Upper lobe of right lung (tissue), 1 donor: Measurements from ENCODE around the gene AZIN2. TPM values are rescaled to one million over a fixed set of nuclear protein-coding genes. Genes with fewer than 3 reads are reported as not detected.

Experiments
- ATAC-seq: fragments of 200-7000 bp; cut with Tn5 transposase; one replicate; pipeline ENCODE4 v1.9.1; 2020; ENCODE audit warnings: mild to moderate bottlenecking, moderate library complexity
- DNase-seq: peaks from one replicate; pipeline ENCODE4 v3.0.0-alpha.2; 2020
- H3K27ac ChIP-seq: fragments of 200-600 bp; one replicate; pipeline ENCODE4 v1.8.0; 2022
- H3K27me3 ChIP-seq: fragments of 200-600 bp; one replicate; pipeline ENCODE4 v1.8.0; 2022; ENCODE audit warnings: mild to moderate bottlenecking
- H3K36me3 ChIP-seq: fragments of 200-600 bp; one replicate; pipeline ENCODE4 v1.8.0; 2022
- H3K4me1 ChIP-seq: fragments of 200-600 bp; one replicate; pipeline ENCODE4 v1.8.0; 2022
- H3K4me3 ChIP-seq: fragments of 200-600 bp; one replicate; pipeline ENCODE4 v1.8.0; 2022; ENCODE audit warnings: mild to moderate bottlenecking
- H3K9me3 ChIP-seq: fragments of 200-600 bp; one replicate; pipeline ENCODE4 v1.8.0; 2022
- CTCF ChIP-seq: fragments of 200-600 bp; IDR thresholded peaks from one replicate; pipeline ENCODE4 v1.8.0; 2022; ENCODE audit warnings: antibody characterized with exemption
- intact Hi-C: fragments of 100-400 bp; cut with DNase I; formaldehyde crosslinking; loops from one replicate; pipeline ENCODE4 v1.11.0; 2022
- total RNA-seq: library from RNA; stranded (reverse); fragmentation: NEBNext Ultra II Directional; extraction: Animal tissue kit (Norgen Biotek cat#: 25700); gene quantifications from one replicate; pipeline ENCODE4 v1.2.1, GENCODE V29; 2021
- donor health status: DM: no; HTN: yes; CAD: no; lungs with severe emphysema.

AZIN2 gene
- total RNA-seq, 1 donor from 2014 or later: 2.3 TPM

GRCh38 chr1:33074193-33074945 lies 6.6 kb upstream of the AZIN2 start:
- Histone ChIP-seq H3K4me1 (no peaks in the 10 kb centered on the region), H3K9me3 (no peaks in the 10 kb centered on the region), H3K27ac (no peak overlapping the region), H3K27me3 (no peaks in the 10 kb centered on the region), H3K36me3 (no peaks in the 10 kb centered on the region), H3K4me3 (no peak overlapping the region)
- intact Hi-C loops: no loop called here
- no peak for DNase-seq
- no peak for ATAC-seq
- TF ChIP-seq CTCF: no peak

- no peak overlapping the region for H3K4me3 ChIP-seq
- no peak for DNase-seq
- TF ChIP-seq CTCF: no peak
- no peak for ATAC-seq
- no peaks in the 10 kb centered on the region for H3K36me3 ChIP-seq
- H3K4me1 ChIP-seq: peaks cover 17% of the 10 kb centered on the region
- H3K9me3 ChIP-seq: no peaks in the 10 kb centered on the region
- intact Hi-C loops: no loop called here
- H3K27ac ChIP-seq: no peak overlapping the region
- no peaks in the 10 kb centered on the region for H3K27me3 ChIP-seq
Observed at GRCh38 chr1:33078030-33078591, 2.8 kb upstream of the AZIN2 start.

- intact Hi-C loops: no loop called here
- Histone ChIP-seq H3K36me3 (no peaks in the 10 kb centered on the region), H3K4me3 (peak overlapping the region; percentile 79), H3K4me1 (peaks cover 17% of the 10 kb centered on the region), H3K27ac (peak overlapping the region; percentile 68), H3K27me3 (no peaks in the 10 kb centered on the region), H3K9me3 (no peaks in the 10 kb centered on the region)
- DNase-seq (no peak), ATAC-seq (no peak)
- TF ChIP-seq CTCF: no peak
Observed at GRCh38 chr1:33080373-33080772, 580 bp upstream of the AZIN2 start.

- H3K36me3 ChIP-seq: no peaks in the 10 kb centered on the region
- H3K9me3 ChIP-seq: no peaks in the 10 kb centered on the region
- no peak for ATAC-seq
- no peaks in the 10 kb centered on the region for H3K27me3 ChIP-seq
- intact Hi-C loops: no loop called here
- H3K4me1 ChIP-seq: peaks cover 17% of the 10 kb centered on the region
- DNase-seq: no peak
- TF ChIP-seq CTCF: no peak
- peak overlapping the region; percentile 30 for H3K27ac ChIP-seq
- H3K4me3 ChIP-seq: peak overlapping the region; percentile 79
Observed at GRCh38 chr1:33081554-33082305, 777 bp downstream of the AZIN2 start.

- intact Hi-C loops: no loop called here
- peaks cover 17% of the 10 kb centered on the region for H3K4me1 ChIP-seq
- no peaks in the 10 kb centered on the region for H3K27me3 ChIP-seq
- DNase-seq: no peak
- no peak for TF ChIP-seq CTCF
- no peak overlapping the region for H3K27ac ChIP-seq
- no peaks in the 10 kb centered on the region for H3K36me3 ChIP-seq
- H3K9me3 ChIP-seq: no peaks in the 10 kb centered on the region
- H3K4me3 ChIP-seq: no peak overlapping the region
- no peak for ATAC-seq
Observed at GRCh38 chr1:33082575-33083108, 1.7 kb downstream of the AZIN2 start.
